ENCODE results near the gene TRIM37. TPM values are rescaled to one million over a fixed set of nuclear protein-coding genes. Genes with fewer than 3 reads are reported as not detected.

The TRIM37 gene
- total RNA-seq, 1 donor from 2014 or later = 26.5 TPM

GRCh38 chr17:59002848-59003247 is 103.8 kb downstream of the TRIM37 start:
- no peak overlapping the region for H3K4me3 Mint-ChIP-seq
- H3K27me3 Mint-ChIP-seq = no peaks in the 10 kb centered on the region
- H3K36me3 Mint-ChIP-seq (ENCODE audit: low read depth) = peaks cover 22% of the 10 kb centered on the region
- H3K4me1 Mint-ChIP-seq = peaks cover 15% of the 10 kb centered on the region
- intact Hi-C loops (cut with micrococcal nuclease) = loop anchor here (5.0 to 10.0 kb wide), 2 partner anchors 128 to 246 kb away; partner anchors contain the start of gene PPM1E
- H3K27ac Mint-ChIP-seq = peak overlapping the region; percentile 25
- H3K9me3 Mint-ChIP-seq = no peaks in the 10 kb centered on the region
- DNase-seq = no peak

- H3K4me1 Mint-ChIP-seq = peaks cover 15% of the 10 kb centered on the region
- intact Hi-C loops (cut with micrococcal nuclease) = loop anchor here (5.0 to 10.0 kb wide), 2 partner anchors 127 to 245 kb away; partner anchors contain the start of gene PPM1E
- H3K27ac Mint-ChIP-seq = no peak overlapping the region
These were observed 104.6 kb downstream of the TRIM37 start for GRCh38 chr17:59002126-59002525.

GRCh38 chr17:59001158-59001814 is 105.4 kb downstream of the TRIM37 start:
- peak; percentile 92 for DNase-seq
- H3K4me3 Mint-ChIP-seq = peak overlapping the region; percentile 76
- H3K27ac Mint-ChIP-seq = peak overlapping the region; percentile 84
- no peaks in the 10 kb centered on the region for H3K27me3 Mint-ChIP-seq
- H3K4me1 Mint-ChIP-seq = peaks cover 15% of the 10 kb centered on the region
- intact Hi-C loops (cut with micrococcal nuclease) = loop anchor here (1.0 to 10.0 kb wide), 5 partner anchors 126 to 482 kb away; partner anchors contain the start of gene PPM1E
- H3K9me3 Mint-ChIP-seq = no peaks in the 10 kb centered on the region
- H3K36me3 Mint-ChIP-seq (ENCODE audit: low read depth) = peaks cover 27% of the 10 kb centered on the region

More at GRCh38 chr17:59002126-59002525, 104.6 kb downstream of the TRIM37 start:
- H3K9me3 Mint-ChIP-seq = no peaks in the 10 kb centered on the region
- no peak for DNase-seq
- no peak overlapping the region for H3K4me3 Mint-ChIP-seq
- peaks cover 26% of the 10 kb centered on the region for H3K36me3 Mint-ChIP-seq (ENCODE audit: low read depth)
- H3K27me3 Mint-ChIP-seq = no peaks in the 10 kb centered on the region

- peaks cover 27% of the 10 kb centered on the region for H3K36me3 Mint-ChIP-seq (ENCODE audit: low read depth)
- peak overlapping the region; percentile 17 for H3K4me3 Mint-ChIP-seq
- no peak for DNase-seq
- peak overlapping the region; percentile 11 for H3K27ac Mint-ChIP-seq
- intact Hi-C loops (cut with micrococcal nuclease) = loop anchor here (5.0 to 10.0 kb wide), 2 partner anchors 125 to 243 kb away; partner anchors contain the start of gene PPM1E
- H3K9me3 Mint-ChIP-seq = no peaks in the 10 kb centered on the region
- H3K27me3 Mint-ChIP-seq = no peaks in the 10 kb centered on the region
- peaks cover 15% of the 10 kb centered on the region for H3K4me1 Mint-ChIP-seq
These were observed 106.7 kb downstream of the TRIM37 start for GRCh38 chr17:59000022-59000421.

GRCh38 chr17:58999500-58999899 is 107.2 kb downstream of the TRIM37 start:
- peaks cover 27% of the 10 kb centered on the region for H3K36me3 Mint-ChIP-seq (ENCODE audit: low read depth)
- H3K4me3 Mint-ChIP-seq = no peak overlapping the region
- no peaks in the 10 kb centered on the region for H3K9me3 Mint-ChIP-seq
- intact Hi-C loops (cut with micrococcal nuclease) = no loop called here
- H3K27ac Mint-ChIP-seq = no peak overlapping the region
- peaks cover 12% of the 10 kb centered on the region for H3K4me1 Mint-ChIP-seq
- no peaks in the 10 kb centered on the region for H3K27me3 Mint-ChIP-seq
- DNase-seq = no peak

- DNase-seq = no peak
- no peak overlapping the region for H3K4me3 Mint-ChIP-seq
- H3K27me3 Mint-ChIP-seq = no peaks in the 10 kb centered on the region
- H3K9me3 Mint-ChIP-seq = no peaks in the 10 kb centered on the region
- intact Hi-C loops (cut with micrococcal nuclease) = no loop called here
- H3K4me1 Mint-ChIP-seq = peaks cover 10% of the 10 kb centered on the region
- H3K27ac Mint-ChIP-seq = no peak overlapping the region
- H3K36me3 Mint-ChIP-seq (ENCODE audit: low read depth) = peaks cover 27% of the 10 kb centered on the region
These were observed 107.8 kb downstream of the TRIM37 start for GRCh38 chr17:58998871-58999270.

GRCh38 chr17:58997756-58998553 is 108.7 kb downstream of the TRIM37 start:
- H3K4me3 Mint-ChIP-seq = no peak overlapping the region
- H3K27me3 Mint-ChIP-seq = no peaks in the 10 kb centered on the region
- peaks cover 12% of the 10 kb centered on the region for H3K4me1 Mint-ChIP-seq
- H3K9me3 Mint-ChIP-seq = no peaks in the 10 kb centered on the region
- intact Hi-C loops (cut with micrococcal nuclease) = no loop called here
- H3K36me3 Mint-ChIP-seq (ENCODE audit: low read depth) = peaks cover 32% of the 10 kb centered on the region
- no peak overlapping the region for H3K27ac Mint-ChIP-seq
- DNase-seq = no peak

GRCh38 chr17:58996968-58997367 is 109.7 kb downstream of the TRIM37 start:
- intact Hi-C loops (cut with micrococcal nuclease) = no loop called here
- no peak for DNase-seq
- Mint-ChIP-seq H3K27me3 (no peaks in the 10 kb centered on the region), H3K36me3 (ENCODE audit: low read depth) (peaks cover 34% of the 10 kb centered on the region), H3K9me3 (no peaks in the 10 kb centered on the region), H3K4me3 (no peak overlapping the region), H3K27ac (no peak overlapping the region), H3K4me1 (peaks cover 14% of the 10 kb centered on the region)

GRCh38 chr17:58995247-58995940 is 111.3 kb downstream of the TRIM37 start:
- H3K27me3 Mint-ChIP-seq = no peaks in the 10 kb centered on the region
- H3K27ac Mint-ChIP-seq = no peak overlapping the region
- intact Hi-C loops (cut with micrococcal nuclease) = no loop called here
- peaks cover 8% of the 10 kb centered on the region for H3K4me1 Mint-ChIP-seq
- no peak for DNase-seq
- H3K9me3 Mint-ChIP-seq = no peaks in the 10 kb centered on the region
- H3K36me3 Mint-ChIP-seq (ENCODE audit: low read depth) = peaks cover 35% of the 10 kb centered on the region
- H3K4me3 Mint-ChIP-seq = no peak overlapping the region

GRCh38 chr17:58993311-58993710 is 113.4 kb downstream of the TRIM37 start:
- H3K27ac Mint-ChIP-seq = no peak overlapping the region
- intact Hi-C loops (cut with micrococcal nuclease) = no loop called here

GRCh38 chr17:58991718-58992331 is 114.9 kb downstream of the TRIM37 start:
- DNase-seq = no peak
- H3K27me3 Mint-ChIP-seq = no peaks in the 10 kb centered on the region
- no peak overlapping the region for H3K4me3 Mint-ChIP-seq
- H3K9me3 Mint-ChIP-seq = no peaks in the 10 kb centered on the region
- H3K36me3 Mint-ChIP-seq (ENCODE audit: low read depth) = peaks cover 18% of the 10 kb centered on the region
- peaks cover 8% of the 10 kb centered on the region for H3K4me1 Mint-ChIP-seq
- peak overlapping the region; percentile 46 for H3K27ac Mint-ChIP-seq
- intact Hi-C loops (cut with micrococcal nuclease) = no loop called here

More at GRCh38 chr17:58993311-58993710, 113.4 kb downstream of the TRIM37 start:
- no peaks in the 10 kb centered on the region for H3K9me3 Mint-ChIP-seq
- peaks cover 8% of the 10 kb centered on the region for H3K4me1 Mint-ChIP-seq
- H3K36me3 Mint-ChIP-seq (ENCODE audit: low read depth) = peaks cover 26% of the 10 kb centered on the region
- H3K27me3 Mint-ChIP-seq = no peaks in the 10 kb centered on the region
- H3K4me3 Mint-ChIP-seq = no peak overlapping the region
- no peak for DNase-seq

- DNase-seq = no peak
- intact Hi-C loops (cut with micrococcal nuclease) = no loop called here
- Mint-ChIP-seq H3K27ac (no peak overlapping the region), H3K36me3 (ENCODE audit: low read depth) (peaks cover 16% of the 10 kb centered on the region), H3K9me3 (no peaks in the 10 kb centered on the region), H3K27me3 (no peaks in the 10 kb centered on the region), H3K4me1 (peaks cover 8% of the 10 kb centered on the region), H3K4me3 (no peak overlapping the region)
These were observed 117.1 kb downstream of the TRIM37 start for GRCh38 chr17:58989629-58990028.

- Mint-ChIP-seq H3K27me3 (no peaks in the 10 kb centered on the region), H3K4me1 (no peaks in the 10 kb centered on the region), H3K36me3 (ENCODE audit: low read depth) (peaks cover 4% of the 10 kb centered on the region), H3K27ac (no peak overlapping the region), H3K4me3 (no peak overlapping the region), H3K9me3 (no peaks in the 10 kb centered on the region)
- intact Hi-C loops (cut with micrococcal nuclease) = no loop called here
- no peak for DNase-seq
These were observed 120.7 kb downstream of the TRIM37 start for GRCh38 chr17:58985971-58986370.
